ENCODE measurements around the gene SMARCAD1.
A peak's percentile ranks its signal among the peaks of the same experiment; 100 is the strongest.

The SMARCAD1 gene, protein sequence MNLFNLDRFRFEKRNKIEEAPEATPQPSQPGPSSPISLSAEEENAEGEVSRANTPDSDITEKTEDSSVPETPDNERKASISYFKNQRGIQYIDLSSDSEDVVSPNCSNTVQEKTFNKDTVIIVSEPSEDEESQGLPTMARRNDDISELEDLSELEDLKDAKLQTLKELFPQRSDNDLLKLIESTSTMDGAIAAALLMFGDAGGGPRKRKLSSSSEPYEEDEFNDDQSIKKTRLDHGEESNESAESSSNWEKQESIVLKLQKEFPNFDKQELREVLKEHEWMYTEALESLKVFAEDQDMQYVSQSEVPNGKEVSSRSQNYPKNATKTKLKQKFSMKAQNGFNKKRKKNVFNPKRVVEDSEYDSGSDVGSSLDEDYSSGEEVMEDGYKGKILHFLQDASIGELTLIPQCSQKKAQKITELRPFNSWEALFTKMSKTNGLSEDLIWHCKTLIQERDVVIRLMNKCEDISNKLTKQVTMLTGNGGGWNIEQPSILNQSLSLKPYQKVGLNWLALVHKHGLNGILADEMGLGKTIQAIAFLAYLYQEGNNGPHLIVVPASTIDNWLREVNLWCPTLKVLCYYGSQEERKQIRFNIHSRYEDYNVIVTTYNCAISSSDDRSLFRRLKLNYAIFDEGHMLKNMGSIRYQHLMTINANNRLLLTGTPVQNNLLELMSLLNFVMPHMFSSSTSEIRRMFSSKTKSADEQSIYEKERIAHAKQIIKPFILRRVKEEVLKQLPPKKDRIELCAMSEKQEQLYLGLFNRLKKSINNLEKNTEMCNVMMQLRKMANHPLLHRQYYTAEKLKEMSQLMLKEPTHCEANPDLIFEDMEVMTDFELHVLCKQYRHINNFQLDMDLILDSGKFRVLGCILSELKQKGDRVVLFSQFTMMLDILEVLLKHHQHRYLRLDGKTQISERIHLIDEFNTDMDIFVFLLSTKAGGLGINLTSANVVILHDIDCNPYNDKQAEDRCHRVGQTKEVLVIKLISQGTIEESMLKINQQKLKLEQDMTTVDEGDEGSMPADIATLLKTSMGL

DNA sequence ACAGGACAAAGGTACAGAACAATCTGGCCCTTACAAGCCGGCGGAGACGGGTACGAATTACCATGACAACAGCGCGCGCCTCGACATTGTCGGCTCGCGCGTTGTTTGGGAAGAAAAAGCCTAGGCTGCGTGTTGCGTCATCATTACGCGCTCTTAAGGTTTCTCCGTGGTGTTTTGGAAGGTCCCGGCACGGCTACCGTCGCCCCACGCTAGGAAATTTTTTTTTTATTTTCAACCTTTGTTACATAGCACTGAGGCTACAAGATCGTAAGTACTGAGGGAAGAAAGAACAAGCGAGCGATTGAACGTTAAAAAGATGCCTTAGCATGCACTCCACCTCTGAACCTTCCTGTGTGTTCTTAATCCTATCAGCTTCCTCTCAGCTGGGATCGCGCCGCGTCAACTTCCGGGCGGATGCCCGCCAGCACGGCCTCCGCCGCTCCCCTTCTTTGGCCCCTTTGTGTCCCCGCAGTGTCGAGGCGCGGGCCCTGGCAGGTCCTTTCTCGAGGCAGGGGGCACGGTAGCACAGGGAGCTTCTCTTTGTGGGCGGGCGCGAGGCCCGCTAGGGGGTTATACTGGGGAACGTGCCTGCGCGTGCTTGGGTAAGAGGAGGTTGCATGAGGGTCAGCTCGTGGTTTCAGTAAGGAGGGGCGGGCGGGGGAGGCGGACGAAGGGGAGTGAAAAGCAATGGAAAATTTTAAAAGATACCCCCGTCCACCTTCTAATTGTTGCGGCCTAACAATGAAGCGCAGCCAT, at the start of gene SMARCAD1:
Gene SMARCAD1 (plus strand): TSS at position 397 of the 756 bp plus-strand sequence. CDS start 530 bp downstream, outside the sequence.
- peak; percentile 65 to 83 for DNase-seq (ENCODE audit: extremely low read depth in 1 of 2, low read depth in 1 of 2)

DNA sequence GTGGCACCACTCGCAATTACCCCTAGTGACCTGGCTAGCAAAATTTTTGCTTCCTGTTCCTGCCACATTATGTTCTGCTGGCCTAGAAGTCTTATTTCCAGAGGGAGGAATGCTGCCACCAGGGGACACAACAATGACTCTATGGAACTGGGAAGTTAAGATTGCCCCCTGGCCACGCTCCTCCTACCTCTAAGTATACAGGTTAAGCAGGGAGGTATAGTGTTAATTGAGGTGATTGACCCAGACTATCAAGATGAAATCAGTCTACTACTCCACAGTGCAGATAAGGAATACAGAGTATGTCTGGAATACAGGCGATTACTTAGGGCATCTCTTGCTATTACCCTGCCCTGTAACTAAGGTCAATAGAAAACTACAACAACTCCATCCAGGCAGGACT, 48.8 kb upstream of the SMARCAD1 start:
- DNase-seq (ENCODE audit: extremely low read depth in 1 of 2, low read depth in 1 of 2): no peak

DNA sequence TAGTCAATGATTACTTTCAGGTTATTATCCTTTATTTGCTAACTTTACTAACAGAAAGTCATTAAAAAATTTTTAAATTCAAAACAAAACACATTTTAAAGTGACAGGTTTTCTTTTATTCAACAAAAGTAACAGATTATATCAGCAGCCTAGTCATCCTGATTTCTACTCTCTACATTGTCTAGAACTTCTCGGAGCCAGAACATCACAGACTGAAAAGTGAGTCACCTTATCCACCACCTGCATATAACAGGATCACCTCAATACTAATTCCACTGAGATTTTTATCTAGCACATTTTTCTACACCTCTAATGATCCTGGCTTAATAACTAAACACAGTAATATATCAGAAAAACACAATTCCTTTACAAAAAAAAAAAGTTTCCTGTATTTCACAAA, 47.9 kb upstream of the SMARCAD1 start:
- DNase-seq (ENCODE audit: extremely low read depth in 1 of 2, low read depth in 1 of 2): no peak

DNA sequence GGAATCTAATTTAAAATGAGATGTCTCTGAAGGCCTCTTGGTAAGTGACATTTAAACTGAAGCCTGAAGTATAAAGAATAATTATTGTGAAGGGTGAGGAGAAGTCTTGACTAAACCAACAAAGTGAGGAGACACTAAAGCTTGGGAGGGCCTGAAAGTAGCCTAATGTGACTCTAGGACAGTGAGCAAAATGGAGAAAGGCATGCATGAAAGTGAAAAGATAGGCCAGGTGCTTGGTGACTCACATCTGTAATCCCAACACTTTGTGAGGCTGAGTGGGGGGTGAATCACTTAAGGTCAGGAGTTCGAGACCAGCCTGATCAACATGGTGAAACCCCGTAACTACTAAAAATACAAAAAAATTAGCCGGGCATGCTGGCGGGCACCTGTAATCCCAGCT, 46.9 kb upstream of the SMARCAD1 start:
- DNase-seq (ENCODE audit: extremely low read depth in 1 of 2, low read depth in 1 of 2): no peak

DNA sequence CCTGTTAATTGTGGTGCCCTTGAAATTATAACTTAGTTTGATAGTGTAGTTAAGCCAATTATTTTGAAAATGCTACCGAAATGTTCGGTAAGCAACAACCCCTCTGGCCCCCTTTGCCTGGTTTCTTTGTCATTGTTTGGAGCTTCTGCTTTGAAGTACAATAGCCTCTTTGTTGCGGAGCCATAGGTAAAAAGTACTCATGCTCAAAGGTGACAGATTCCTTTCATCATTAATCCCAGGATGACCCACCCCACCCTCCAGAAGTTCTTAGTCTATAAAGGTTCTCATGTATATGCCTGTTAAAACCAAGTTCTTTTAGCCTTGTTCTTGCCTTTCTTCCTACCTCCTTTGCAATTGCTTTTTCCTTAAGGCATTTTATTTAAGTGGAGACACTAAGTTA, 42.4 kb upstream of the SMARCAD1 start:
- DNase-seq (ENCODE audit: extremely low read depth in 1 of 2, low read depth in 1 of 2): no peak

DNA sequence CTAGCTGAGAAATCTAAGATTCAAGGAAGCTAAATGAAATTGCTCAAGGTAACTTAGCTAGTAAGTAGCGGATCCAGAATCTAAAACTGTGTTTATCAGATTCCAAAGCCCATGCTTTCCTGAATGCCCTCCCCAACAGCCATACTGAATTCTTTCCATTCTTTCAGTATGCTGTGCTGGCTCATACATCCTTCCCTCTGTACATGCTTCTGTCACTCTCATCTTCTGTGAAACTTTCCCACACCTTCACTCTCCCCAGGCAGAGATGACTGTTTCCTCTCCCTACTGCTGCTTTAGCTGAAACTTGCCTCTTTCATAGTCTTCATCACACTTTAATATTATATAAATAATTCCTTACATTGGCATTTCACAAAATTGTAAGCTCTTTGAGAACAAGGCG, 39.3 kb upstream of the SMARCAD1 start:
- DNase-seq (ENCODE audit: extremely low read depth in 1 of 2, low read depth in 1 of 2): no peak

DNA sequence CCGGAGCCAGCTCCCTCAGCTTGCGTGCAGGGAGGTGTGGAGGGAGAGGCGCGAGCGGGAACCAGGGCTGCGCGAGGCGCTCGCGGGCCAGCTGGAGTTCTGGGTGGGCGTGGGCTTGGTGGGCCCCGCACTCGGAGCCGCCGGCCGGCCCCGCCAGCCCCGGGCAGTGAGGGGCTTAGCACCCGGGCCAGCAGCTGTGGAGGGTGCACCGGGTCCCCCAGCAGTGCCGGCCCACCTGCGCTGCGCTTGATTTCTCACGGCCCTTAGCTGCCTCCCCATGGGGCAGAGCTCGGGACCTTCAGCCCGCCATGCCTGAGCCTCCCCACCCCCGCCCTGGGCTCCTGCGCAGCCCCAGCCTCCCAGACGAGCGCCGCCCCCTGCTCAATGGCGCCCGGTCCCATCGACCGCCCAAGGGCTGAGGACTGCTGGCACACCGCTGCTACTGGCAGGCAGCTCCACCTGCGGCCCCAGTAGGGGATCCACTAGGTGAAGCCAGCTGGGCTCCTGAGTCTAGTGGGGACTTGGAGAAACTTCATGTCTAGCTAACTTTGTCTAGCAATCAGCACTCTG, 37.8 kb upstream of the SMARCAD1 start:
- DNase-seq (ENCODE audit: extremely low read depth in 1 of 2, low read depth in 1 of 2): no peak

DNA sequence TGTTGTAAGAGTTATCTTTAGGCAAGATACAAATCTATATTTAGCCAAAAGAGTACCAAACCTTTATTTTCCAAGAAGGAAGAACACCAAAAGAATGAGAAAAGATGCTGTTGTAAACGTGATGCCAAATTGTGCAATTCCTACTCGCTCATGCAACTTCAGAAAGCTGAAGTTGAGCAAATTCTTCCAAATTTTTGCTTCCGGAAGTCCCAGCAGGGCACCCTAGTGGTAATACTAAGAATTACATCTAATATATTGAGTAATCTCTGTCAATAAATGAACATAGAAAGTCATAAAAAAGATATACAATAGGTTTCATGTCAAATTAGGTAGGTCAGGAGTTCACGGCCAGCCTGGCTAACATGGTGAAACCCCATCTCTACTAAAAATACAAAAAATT, 36.0 kb upstream of the SMARCAD1 start:
- DNase-seq (ENCODE audit: extremely low read depth in 1 of 2, low read depth in 1 of 2): no peak

DNA sequence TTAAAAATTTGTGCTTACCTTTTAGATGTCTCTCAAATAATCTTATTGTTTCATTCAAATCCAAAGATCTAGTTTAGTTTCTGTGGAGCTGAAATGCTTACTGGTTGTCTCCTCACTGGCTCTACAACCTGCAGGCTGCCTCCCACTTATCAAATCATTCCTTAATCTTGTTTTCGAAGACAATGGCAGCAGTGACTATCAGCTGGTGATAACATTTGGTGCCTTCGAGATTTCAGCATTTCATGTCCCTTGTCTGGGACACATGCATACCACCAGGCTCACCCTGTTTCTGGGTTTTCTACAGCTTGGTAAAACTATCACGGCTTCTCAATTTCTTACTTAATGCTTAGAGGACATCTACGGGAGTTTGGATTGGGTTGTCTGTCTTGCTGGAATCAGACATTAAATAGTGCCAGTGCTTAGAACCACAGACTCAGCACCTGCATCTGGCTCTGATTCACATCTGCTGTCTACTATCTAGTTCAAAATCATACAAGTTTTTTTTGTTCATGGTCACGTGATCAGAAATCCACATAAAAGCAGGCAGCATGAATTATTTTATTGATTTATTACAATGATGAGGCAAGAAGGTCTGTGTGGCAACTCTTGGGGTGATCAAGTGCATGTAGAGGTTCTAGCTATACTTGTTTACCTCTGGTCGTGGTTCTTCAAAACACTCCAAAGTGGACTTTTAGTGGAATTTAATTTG, 32.0 kb upstream of the SMARCAD1 start:
- DNase-seq (ENCODE audit: extremely low read depth in 1 of 2, low read depth in 1 of 2): no peak

DNA sequence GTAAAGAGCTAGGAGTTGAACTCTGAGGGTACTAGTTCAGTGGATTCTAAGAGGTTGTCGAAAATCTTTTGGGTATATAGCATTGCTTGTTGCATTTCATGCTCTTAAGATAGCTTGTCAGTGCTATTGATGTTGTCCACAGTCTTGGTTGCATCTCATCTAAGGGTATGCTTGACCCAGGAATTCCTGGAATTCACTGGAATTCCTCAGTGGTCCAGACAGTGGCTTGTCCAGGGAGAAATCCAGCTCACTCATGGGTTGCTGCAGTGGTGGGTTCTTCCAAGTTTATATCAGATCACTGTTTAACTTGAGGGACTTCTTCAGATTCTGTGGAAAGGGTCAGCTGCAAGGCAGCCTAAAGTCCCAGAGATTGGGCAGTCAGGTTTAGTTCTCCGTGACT, 29.8 kb upstream of the SMARCAD1 start:
- no peak for DNase-seq (ENCODE audit: extremely low read depth in 1 of 2, low read depth in 1 of 2)

DNA sequence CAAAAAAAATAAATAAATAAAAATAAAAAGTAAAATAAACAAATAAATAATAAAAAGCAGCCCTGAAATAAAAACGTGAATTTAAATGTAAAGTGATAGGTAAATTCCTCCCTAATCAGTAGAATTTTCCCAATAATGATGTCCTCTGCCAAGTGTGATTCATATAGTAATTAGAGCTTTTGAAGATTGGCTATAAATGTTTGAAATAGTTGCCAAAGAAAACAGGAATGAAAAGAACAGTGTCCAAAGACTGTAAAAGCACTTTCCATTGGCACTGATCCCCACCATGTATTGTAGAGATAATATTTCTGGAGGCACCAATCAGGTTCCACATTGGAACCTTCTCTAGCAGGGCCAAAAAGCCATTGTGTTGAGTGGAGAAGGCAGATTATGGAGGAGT, 25.9 kb upstream of the SMARCAD1 start:
- DNase-seq (ENCODE audit: extremely low read depth in 1 of 2, low read depth in 1 of 2): no peak

DNA sequence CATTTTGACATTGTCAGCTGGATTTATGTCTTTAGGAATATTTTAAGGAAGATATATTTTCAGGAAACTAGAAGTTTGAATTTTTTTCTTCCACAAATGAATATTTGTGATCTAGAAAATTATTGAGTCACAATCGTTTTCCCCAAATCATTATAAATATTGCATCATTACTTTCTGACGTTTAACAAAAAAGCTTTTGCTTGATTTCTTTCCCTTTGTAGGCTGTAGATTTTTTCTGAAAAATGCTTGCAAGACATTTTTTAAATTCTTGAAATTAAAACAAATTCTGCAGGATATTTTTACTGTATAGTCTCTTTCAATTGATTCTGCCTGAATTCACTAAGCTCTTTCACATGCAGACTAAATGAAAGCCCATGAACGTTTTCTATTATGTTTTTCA, 4.9 kb upstream of the SMARCAD1 start:
- no peak for DNase-seq (ENCODE audit: extremely low read depth in 1 of 2, low read depth in 1 of 2)

DNA sequence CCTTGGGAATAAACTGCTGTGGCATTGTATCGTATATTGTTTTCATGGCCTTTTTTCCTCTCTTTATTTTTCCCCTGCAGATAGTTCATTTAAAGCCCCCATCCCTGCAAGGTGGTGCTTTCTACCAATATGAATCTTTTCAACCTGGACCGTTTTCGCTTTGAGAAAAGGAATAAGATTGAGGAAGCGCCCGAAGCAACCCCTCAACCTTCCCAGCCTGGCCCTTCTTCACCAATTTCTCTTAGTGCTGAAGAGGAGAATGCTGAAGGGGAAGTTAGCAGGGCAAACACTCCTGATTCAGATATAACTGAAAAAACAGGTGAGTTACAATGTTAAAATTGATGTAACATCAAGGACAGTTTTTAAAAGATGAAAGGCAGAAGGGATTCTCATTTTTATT, 601 bp downstream of the SMARCAD1 start:
- DNase-seq (ENCODE audit: extremely low read depth in 1 of 2, low read depth in 1 of 2): no peak

DNA sequence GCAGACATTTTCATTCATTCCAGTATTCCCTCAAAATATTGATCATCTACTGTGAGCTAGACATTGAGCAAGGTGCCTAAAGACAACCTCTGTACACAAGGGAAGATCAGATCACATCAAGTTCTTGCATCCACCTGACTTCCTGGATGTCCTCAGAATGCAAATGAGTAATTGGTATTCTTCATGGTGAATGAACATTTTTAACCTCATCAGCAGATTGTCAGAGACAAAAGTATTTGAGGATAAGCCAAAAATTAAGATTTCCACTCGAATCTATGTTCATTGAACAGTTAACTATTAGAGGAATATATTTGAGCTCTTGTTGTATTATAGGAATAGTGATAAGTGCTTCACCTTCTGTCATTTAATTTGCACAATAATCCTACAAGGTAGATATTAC, 1.3 kb downstream of the SMARCAD1 start:
- DNase-seq (ENCODE audit: extremely low read depth in 1 of 2, low read depth in 1 of 2): no peak

DNA sequence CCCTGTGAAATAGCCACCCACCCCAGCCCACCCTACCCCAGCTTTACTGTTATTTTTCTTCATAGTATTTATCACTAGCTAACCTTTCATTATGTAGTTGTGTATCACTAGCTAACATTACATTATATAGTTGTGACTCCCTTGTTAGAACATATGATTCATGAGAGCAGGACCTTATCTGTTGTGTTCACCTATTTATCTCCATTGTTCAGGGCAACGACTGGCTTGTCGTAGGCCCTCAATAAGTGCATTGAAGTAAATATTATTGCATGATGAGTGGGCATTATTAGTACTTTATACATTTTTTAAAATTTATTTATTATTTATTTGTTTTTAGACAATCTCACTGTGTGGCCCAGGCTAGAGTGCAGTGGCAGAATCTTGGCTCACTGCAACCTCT, 4.2 kb downstream of the SMARCAD1 start:
- no peak for DNase-seq (ENCODE audit: extremely low read depth in 1 of 2, low read depth in 1 of 2)

DNA sequence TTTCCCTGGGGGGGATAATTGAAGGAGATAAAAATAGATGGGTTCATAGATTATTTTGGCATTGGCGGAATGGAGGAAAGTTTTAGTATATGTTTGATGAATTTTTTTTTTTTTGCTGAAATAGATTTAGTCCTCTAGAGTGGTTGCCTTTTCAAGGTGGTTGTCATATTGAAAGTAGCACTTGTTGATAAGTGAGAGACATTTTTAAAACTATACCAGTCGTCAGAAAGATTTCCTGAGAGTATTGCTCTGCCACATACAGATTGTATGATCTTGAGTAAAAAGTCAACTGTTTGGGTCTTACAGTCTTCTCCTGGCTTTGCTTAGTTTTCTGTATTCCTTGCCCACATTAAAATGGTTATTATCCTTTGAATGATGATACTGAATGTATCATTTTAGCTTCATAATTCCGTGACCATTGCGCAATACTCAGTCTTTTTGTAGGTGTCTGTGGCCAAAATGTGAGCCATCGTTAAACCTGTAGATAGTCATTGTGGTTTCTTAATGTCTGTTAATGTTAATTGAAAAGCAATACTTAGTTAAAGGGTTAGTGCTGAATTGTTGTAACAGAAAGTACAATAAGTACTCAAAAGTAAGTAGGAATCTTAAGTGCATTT, 7.1 kb downstream of the SMARCAD1 start:
- no peak for DNase-seq (ENCODE audit: extremely low read depth in 1 of 2, low read depth in 1 of 2)

DNA sequence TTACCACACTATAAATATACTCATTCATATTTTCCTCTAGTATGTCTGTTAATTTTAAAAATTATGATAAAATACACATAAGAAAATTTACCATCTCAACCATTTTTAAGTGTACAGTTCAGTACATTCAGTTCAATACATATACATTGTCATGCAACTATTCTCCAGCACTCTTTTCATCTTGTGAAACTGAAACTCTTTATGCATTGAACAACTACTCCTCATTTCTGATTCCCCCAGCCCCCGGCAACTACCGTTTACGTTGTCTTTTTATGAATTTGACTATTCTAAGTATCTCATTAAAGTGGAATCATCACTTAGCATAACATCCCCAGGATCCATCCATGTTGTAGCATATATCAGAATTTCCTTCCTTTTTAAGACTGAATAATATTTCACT, 8.7 kb downstream of the SMARCAD1 start:
- DNase-seq (ENCODE audit: extremely low read depth in 1 of 2, low read depth in 1 of 2): no peak

DNA sequence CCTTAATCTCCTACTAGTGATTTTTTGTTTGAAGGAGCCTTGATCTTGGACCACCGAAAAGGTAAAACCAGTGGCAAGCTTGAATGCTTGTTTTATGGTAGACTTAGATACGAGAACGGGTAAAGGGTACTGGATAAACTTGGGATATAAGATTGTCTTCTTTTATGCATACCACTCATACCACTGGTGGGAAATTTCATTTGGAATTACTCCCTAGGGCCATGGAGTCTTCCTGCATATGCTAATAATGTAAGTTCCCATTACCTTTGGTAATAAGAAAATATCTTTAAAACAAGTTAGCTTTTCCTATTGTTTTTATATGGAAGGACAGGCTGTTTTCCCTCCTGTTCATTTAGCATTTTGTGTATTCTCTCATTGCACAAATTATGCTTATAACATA, 11.7 kb downstream of the SMARCAD1 start:
- no peak for DNase-seq (ENCODE audit: extremely low read depth in 1 of 2, low read depth in 1 of 2)

DNA sequence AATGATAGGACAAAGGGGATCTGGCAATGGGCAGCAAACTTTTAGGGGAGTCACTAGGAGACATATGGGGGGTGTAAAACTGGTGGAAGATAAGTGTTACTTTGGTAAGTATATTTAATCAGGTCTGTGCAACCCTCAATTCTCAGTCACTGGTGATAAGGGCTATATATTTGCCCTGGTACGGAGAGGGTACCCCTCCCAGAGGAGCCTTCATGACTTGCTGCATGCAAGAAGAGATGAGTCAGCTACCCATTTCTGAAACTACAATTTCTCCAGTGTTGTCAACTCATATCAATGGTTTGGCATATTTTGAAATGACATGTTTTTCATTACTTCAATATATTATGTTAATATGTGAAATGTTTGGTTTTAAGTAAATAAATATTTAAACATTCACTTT, 14.3 kb downstream of the SMARCAD1 start:
- DNase-seq (ENCODE audit: extremely low read depth in 1 of 2, low read depth in 1 of 2): no peak

DNA sequence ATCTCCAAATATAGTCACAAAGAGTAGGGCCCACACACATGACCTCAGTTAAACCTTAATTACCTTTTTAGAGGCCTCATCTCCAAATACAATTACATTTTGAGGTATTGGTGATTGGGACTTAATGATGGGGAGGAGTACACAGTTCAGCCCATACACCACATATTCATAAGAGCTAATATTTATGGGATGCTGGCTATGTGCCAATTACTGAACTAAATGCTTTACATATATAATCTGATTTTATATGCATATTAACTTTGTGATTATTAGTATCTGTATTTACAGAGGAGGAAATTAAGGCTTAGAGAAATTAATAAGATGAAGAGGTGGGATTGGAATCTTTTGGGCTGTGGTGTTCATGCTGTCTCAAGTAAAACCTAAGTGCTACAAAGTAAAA, 17.8 kb downstream of the SMARCAD1 start:
- DNase-seq (ENCODE audit: extremely low read depth in 1 of 2, low read depth in 1 of 2): no peak
